GM23338 (cell line): ENCODE results near the gene RNU7-1. TPM values are rescaled to one million over a fixed set of nuclear protein-coding genes. Genes with fewer than 3 reads are reported as not detected.

Experiments used
- ATAC-seq: fragments of 200-7000 bp; cut with Tn5 transposase; 3 replicates; pipeline ENCODE4 v1.9.1; 2020
- DNase-seq: peaks from one replicate; pipeline ENCODE4 v3.0.0-alpha.2; 2015; ENCODE audit warnings: low spot score
- H2AFZ ChIP-seq: fragments of 200-600 bp; sonication (generic); 2 replicates; pipeline ENCODE4 v1.8.0; 2016; ENCODE audit warnings: antibody characterized with exemption, mild to moderate bottlenecking, moderate library complexity
- H3F3A ChIP-seq: fragments of 200-600 bp; sonication (generic); replicated peaks from 2 replicates; pipeline ENCODE4 v1.8.0; 2017; ENCODE audit warnings: antibody characterized with exemption, mixed run types, low read depth
- H3K27ac ChIP-seq: fragments of 200-600 bp; sonication (generic); 2 replicates; pipeline ENCODE4 v1.6.1; 2016; ENCODE audit warnings: low read depth
- H3K27me3 ChIP-seq: fragments of 200-600 bp; sonication (generic); 2 replicates; pipeline ENCODE4 v1.8.0; 2016; ENCODE audit warnings: mild to moderate bottlenecking, mixed run types, moderate library complexity; ENCODE audit not compliant: insufficient read depth
- H3K36me3 ChIP-seq: fragments of 200-600 bp; sonication (generic); 2 replicates; pipeline ENCODE4 v1.8.0; 2016; ENCODE audit warnings: mild to moderate bottlenecking; ENCODE audit not compliant: insufficient read depth
- H3K4me1 ChIP-seq: fragments of 200-600 bp; sonication (generic); 2 replicates; pipeline ENCODE4 v1.8.0; 2016; ENCODE audit warnings: mild to moderate bottlenecking, moderate library complexity; ENCODE audit not compliant: insufficient read depth
- H3K4me2 ChIP-seq: fragments of 200-600 bp; sonication (generic); 2 replicates; pipeline ENCODE4 v1.7.1; 2017; ENCODE audit warnings: mixed run types
- H3K4me3 ChIP-seq: fragments of 200-600 bp; sonication (generic); 2 replicates; pipeline ENCODE4 v1.6.1; 2016; ENCODE audit warnings: mixed run types
- H3K79me2 ChIP-seq: fragments of 200-600 bp; sonication (generic); replicated peaks from 2 replicates; pipeline ENCODE4 v1.8.0; 2017; ENCODE audit warnings: mild to moderate bottlenecking; ENCODE audit not compliant: insufficient read depth
- H3K9me2 ChIP-seq: fragments of 200-600 bp; sonication (generic); 2 replicates; pipeline ENCODE4 v1.8.0; 2017; ENCODE audit not compliant: insufficient read depth
- H4K20me1 ChIP-seq: fragments of 200-600 bp; sonication (generic); replicated peaks from 2 replicates; pipeline ENCODE4 v1.8.0; 2017; ENCODE audit warnings: mild to moderate bottlenecking; ENCODE audit not compliant: insufficient read depth
- H3K27ac Mint-ChIP-seq: 2 replicates; pipeline ENCODE4 v1.8.0; 2020; ENCODE audit warnings: inconsistent platforms, mild to moderate bottlenecking, moderate library complexity, mixed read lengths
- H3K27me3 Mint-ChIP-seq: 3 replicates; pipeline ENCODE4 v1.8.0; 2022; ENCODE audit warnings: low read depth, mild to moderate bottlenecking, moderate library complexity, mixed read lengths, inconsistent platforms; ENCODE audit not compliant: insufficient read depth, poor library complexity
- H3K36me3 Mint-ChIP-seq: 3 replicates; pipeline ENCODE4 v1.8.0; 2021; ENCODE audit warnings: low read depth, mild to moderate bottlenecking, inconsistent platforms, moderate library complexity, mixed read lengths
- H3K4me1 Mint-ChIP-seq: 3 replicates; pipeline ENCODE4 v1.8.0; 2020; ENCODE audit warnings: mild to moderate bottlenecking, inconsistent platforms, mixed read lengths
- H3K4me3 Mint-ChIP-seq: 3 replicates; pipeline ENCODE4 v1.8.0; 2021; ENCODE audit warnings: moderate library complexity, mild to moderate bottlenecking, inconsistent platforms, mixed read lengths
- H3K9me3 Mint-ChIP-seq: 3 replicates; pipeline ENCODE4 v1.8.0; 2020; ENCODE audit warnings: moderate library complexity, mild to moderate bottlenecking, inconsistent platforms, mixed read lengths
- CREB1 ChIP-seq: fragments of 250-450 bp; sonication (Bioruptor Pico); IDR thresholded peaks from 2 replicates; pipeline ENCODE4 v1.5.0; 2020; ENCODE audit warnings: low read depth, mild to moderate bottlenecking, moderate library complexity
- EZH2 ChIP-seq: fragments of 200-600 bp; sonication (generic); IDR thresholded peaks from one replicate; pipeline ENCODE4 v1.8.0; 2017; ENCODE audit warnings: antibody characterized with exemption, mild to moderate bottlenecking, low read depth; ENCODE audit not compliant: unreplicated experiment
- EZH2phosphoT487 ChIP-seq: fragments of 200-600 bp; sonication (generic); IDR thresholded peaks from one replicate; pipeline ENCODE4 v1.8.1; 2018; ENCODE audit warnings: antibody characterized with exemption; ENCODE audit not compliant: unreplicated experiment
- JUNB ChIP-seq: IDR thresholded peaks from one replicate; pipeline ENCODE4 v1.6.1; 2016; ENCODE audit warnings: antibody characterized with exemption; ENCODE audit not compliant: unreplicated experiment
- NANOG ChIP-seq: IDR thresholded peaks from 2 replicates; pipeline ENCODE4 v1.6.1; 2016; ENCODE audit warnings: antibody characterized with exemption, borderline replicate concordance
- POLR2AphosphoS5 ChIP-seq: IDR thresholded peaks from 2 replicates; pipeline ENCODE4 v1.6.1; 2016; ENCODE audit warnings: antibody characterized with exemption, low read depth
- STAT1 ChIP-seq: IDR thresholded peaks from one replicate; pipeline ENCODE4 v1.6.1; 2016; ENCODE audit warnings: antibody characterized with exemption; ENCODE audit not compliant: unreplicated experiment
- ZNF114 ChIP-seq: fragments of 250-450 bp; sonication (Bioruptor Pico); IDR thresholded peaks from 2 replicates; pipeline ENCODE4 v1.5.0; 2020; ENCODE audit warnings: mild to moderate bottlenecking, moderate library complexity
- ZNF331 ChIP-seq: fragments of 250-450 bp; sonication (Bioruptor Pico); IDR thresholded peaks from 2 replicates; pipeline ENCODE4 v1.5.0; 2020; ENCODE audit warnings: low read depth, mild to moderate bottlenecking, moderate library complexity
- polyA plus RNA-seq: library from polyadenylated mRNA; unstranded; fragments of >200 nt; fragmentation: Nextera tagmentation; extraction: Ambion mirVana; gene quantifications from 2 replicates; pipeline ENCODE4 v1.2.1, GENCODE V29; 2016
- total RNA-seq: library from RNA; depleted of rRNA; stranded (reverse); fragments of >200 nt; shearing (Covaris generic); gene quantifications from 2 replicates; pipeline ENCODE4 v1.2.3, GENCODE V29; 2014
- TF ChIP-seq, protein P1 (sequence below): IDR thresholded peaks from 2 replicates; pipeline ENCODE4 v1.6.1; 2016; ENCODE audit warnings: antibody characterized with exemption
- TF ChIP-seq, protein P2 (sequence below): fragments of 250-450 bp; sonication (Bioruptor Pico); IDR thresholded peaks from 2 replicates; pipeline ENCODE4 v1.5.0; 2020; ENCODE audit warnings: mild to moderate bottlenecking, moderate library complexity
- TF ChIP-seq, protein P3 (sequence below): IDR thresholded peaks from one replicate; pipeline ENCODE4 v1.6.1; 2018; ENCODE audit warnings: antibody characterized with exemption; ENCODE audit not compliant: unreplicated experiment

Gene RNU7-1
- total and polyA plus RNA-seq, 2 experiments from 2014 or later = not detected

DNA sequence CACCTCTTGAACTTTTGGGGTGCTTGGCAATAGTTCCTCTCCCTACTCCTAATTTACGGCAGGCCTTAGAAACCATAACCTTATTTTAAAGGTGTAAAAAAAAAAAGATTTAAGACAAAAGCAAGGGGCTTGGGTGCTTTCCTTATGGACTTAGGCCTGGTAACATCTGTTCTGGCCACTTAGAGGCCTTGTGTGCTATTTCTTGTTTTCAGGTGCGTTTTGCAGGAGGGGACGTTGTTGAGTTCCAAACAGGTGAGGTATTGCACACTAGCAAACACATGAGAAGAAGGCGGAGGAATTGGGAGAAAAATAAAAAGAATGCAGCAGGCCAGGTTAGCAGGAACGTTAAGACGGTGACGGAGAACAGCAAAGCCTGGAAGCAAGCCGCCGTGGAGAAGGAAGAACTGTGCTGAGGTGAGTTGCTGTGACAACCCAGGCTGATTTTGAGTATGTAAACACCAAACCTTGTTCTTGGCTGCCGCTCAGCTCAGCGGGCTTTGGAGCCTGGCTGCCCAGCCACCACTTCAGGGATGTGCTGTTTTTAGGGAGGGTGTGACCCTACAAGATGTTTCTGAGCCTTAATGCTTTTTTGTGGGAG is 44.4 kb downstream of the RNU7-1 start:
- peaks cover 4% of the 10 kb centered on the region; the same call in 1 of the 3 replicates for H3K4me1 Mint-ChIP-seq
- no peak overlapping the region for H3K4me3 Mint-ChIP-seq
- DNase-seq (no peak), ATAC-seq (no peak)
- Histone ChIP-seq H3K79me2 (no peaks in the 10 kb centered on the region), H3F3A (0 out of 2 replicates have a peak, but pooled peaks cover 5% of the 10 kb centered on the region), H3K4me1 (no peaks in the 10 kb centered on the region), H3K27me3 (no peaks in the 10 kb centered on the region), H3K27ac (0 out of 2 replicates have a peak overlapping the region, but pooled peaks have one; percentile 10), H3K4me3 (no peak overlapping the region), H2AFZ (no peak overlapping the region), H4K20me1 (peaks cover 17% of the 10 kb centered on the region), H3K4me2 (no peak overlapping the region), H3K9me2 (no peaks in the 10 kb centered on the region), H3K36me3 (peaks cover 4% of the 10 kb centered on the region)
- H3K27me3 Mint-ChIP-seq = peaks cover 4% of the 10 kb centered on the region
- TF ChIP-seq JUNB = no peak
- TF ChIP-seq ZNF114 (CRISPR knock-in tag) = no peak
- TF ChIP-seq, protein P1, sequence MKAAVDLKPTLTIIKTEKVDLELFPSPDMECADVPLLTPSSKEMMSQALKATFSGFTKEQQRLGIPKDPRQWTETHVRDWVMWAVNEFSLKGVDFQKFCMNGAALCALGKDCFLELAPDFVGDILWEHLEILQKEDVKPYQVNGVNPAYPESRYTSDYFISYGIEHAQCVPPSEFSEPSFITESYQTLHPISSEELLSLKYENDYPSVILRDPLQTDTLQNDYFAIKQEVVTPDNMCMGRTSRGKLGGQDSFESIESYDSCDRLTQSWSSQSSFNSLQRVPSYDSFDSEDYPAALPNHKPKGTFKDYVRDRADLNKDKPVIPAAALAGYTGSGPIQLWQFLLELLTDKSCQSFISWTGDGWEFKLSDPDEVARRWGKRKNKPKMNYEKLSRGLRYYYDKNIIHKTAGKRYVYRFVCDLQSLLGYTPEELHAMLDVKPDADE = no peak
- TF ChIP-seq NANOG = no peak
- TF ChIP-seq, protein P2, sequence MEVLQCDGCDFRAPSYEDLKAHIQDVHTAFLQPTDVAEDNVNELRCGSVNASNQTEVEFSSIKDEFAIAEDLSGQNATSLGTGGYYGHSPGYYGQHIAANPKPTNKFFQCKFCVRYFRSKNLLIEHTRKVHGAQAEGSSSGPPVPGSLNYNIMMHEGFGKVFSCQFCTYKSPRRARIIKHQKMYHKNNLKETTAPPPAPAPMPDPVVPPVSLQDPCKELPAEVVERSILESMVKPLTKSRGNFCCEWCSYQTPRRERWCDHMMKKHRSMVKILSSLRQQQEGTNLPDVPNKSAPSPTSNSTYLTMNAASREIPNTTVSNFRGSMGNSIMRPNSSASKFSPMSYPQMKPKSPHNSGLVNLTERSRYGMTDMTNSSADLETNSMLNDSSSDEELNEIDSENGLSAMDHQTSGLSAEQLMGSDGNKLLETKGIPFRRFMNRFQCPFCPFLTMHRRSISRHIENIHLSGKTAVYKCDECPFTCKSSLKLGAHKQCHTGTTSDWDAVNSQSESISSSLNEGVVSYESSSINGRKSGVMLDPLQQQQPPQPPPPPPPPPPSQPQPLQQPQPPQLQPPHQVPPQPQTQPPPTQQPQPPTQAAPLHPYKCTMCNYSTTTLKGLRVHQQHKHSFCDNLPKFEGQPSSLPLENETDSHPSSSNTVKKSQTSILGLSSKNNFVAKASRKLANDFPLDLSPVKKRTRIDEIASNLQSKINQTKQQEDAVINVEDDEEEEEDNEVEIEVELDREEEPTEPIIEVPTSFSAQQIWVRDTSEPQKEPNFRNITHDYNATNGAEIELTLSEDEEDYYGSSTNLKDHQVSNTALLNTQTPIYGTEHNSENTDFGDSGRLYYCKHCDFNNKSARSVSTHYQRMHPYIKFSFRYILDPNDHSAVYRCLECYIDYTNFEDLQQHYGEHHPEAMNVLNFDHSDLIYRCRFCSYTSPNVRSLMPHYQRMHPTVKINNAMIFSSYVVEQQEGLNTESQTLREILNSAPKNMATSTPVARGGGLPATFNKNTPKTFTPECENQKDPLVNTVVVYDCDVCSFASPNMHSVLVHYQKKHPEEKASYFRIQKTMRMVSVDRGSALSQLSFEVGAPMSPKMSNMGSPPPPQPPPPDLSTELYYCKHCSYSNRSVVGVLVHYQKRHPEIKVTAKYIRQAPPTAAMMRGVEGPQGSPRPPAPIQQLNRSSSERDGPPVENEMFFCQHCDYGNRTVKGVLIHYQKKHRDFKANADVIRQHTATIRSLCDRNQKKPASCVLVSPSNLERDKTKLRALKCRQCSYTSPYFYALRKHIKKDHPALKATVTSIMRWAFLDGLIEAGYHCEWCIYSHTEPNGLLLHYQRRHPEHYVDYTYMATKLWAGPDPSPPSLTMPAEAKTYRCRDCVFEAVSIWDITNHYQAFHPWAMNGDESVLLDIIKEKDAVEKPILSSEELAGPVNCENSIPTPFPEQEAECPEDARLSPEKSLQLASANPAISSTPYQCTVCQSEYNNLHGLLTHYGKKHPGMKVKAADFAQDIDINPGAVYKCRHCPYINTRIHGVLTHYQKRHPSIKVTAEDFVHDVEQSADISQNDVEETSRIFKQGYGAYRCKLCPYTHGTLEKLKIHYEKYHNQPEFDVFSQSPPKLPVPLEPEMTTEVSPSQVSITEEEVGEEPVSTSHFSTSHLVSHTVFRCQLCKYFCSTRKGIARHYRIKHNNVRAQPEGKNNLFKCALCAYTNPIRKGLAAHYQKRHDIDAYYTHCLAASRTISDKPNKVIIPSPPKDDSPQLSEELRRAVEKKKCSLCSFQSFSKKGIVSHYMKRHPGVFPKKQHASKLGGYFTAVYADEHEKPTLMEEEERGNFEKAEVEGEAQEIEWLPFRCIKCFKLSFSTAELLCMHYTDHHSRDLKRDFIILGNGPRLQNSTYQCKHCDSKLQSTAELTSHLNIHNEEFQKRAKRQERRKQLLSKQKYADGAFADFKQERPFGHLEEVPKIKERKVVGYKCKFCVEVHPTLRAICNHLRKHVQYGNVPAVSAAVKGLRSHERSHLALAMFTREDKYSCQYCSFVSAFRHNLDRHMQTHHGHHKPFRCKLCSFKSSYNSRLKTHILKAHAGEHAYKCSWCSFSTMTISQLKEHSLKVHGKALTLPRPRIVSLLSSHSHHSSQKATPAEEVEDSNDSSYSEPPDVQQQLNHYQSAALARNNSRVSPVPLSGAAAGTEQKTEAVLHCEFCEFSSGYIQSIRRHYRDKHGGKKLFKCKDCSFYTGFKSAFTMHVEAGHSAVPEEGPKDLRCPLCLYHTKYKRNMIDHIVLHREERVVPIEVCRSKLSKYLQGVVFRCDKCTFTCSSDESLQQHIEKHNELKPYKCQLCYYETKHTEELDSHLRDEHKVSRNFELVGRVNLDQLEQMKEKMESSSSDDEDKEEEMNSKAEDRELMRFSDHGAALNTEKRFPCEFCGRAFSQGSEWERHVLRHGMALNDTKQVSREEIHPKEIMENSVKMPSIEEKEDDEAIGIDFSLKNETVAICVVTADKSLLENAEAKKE (CRISPR knock-in tag) = no peak
- no peak for TF ChIP-seq STAT1
- TF ChIP-seq EZH2 = no peak
- no peak for TF ChIP-seq POLR2AphosphoS5
- no peak for TF ChIP-seq CREB1 (CRISPR knock-in tag)
- no peak for TF ChIP-seq EZH2phosphoT487
- no peak for TF ChIP-seq ZNF331 (CRISPR knock-in tag)
- TF ChIP-seq, protein P3, sequence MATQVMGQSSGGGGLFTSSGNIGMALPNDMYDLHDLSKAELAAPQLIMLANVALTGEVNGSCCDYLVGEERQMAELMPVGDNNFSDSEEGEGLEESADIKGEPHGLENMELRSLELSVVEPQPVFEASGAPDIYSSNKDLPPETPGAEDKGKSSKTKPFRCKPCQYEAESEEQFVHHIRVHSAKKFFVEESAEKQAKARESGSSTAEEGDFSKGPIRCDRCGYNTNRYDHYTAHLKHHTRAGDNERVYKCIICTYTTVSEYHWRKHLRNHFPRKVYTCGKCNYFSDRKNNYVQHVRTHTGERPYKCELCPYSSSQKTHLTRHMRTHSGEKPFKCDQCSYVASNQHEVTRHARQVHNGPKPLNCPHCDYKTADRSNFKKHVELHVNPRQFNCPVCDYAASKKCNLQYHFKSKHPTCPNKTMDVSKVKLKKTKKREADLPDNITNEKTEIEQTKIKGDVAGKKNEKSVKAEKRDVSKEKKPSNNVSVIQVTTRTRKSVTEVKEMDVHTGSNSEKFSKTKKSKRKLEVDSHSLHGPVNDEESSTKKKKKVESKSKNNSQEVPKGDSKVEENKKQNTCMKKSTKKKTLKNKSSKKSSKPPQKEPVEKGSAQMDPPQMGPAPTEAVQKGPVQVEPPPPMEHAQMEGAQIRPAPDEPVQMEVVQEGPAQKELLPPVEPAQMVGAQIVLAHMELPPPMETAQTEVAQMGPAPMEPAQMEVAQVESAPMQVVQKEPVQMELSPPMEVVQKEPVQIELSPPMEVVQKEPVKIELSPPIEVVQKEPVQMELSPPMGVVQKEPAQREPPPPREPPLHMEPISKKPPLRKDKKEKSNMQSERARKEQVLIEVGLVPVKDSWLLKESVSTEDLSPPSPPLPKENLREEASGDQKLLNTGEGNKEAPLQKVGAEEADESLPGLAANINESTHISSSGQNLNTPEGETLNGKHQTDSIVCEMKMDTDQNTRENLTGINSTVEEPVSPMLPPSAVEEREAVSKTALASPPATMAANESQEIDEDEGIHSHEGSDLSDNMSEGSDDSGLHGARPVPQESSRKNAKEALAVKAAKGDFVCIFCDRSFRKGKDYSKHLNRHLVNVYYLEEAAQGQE = no peak
- peaks cover 12% of the 10 kb centered on the region for H3K36me3 Mint-ChIP-seq
- H3K27ac Mint-ChIP-seq = no peak overlapping the region; the same call in 1 of the 2 replicates
- no peaks in the 10 kb centered on the region for H3K9me3 Mint-ChIP-seq
